GM18868 (cell line): ENCODE data around the gene MYLK4.

ENCODE experiments used
- ATAC-seq: cut with Tn5 transposase; IDR thresholded peaks from one replicate; pipeline ENCODE4 v1.9.1; 2021; ENCODE audit warnings: mild to moderate bottlenecking, moderate library complexity; ENCODE audit not compliant: unreplicated experiment

The MYLK4 gene

DNA sequence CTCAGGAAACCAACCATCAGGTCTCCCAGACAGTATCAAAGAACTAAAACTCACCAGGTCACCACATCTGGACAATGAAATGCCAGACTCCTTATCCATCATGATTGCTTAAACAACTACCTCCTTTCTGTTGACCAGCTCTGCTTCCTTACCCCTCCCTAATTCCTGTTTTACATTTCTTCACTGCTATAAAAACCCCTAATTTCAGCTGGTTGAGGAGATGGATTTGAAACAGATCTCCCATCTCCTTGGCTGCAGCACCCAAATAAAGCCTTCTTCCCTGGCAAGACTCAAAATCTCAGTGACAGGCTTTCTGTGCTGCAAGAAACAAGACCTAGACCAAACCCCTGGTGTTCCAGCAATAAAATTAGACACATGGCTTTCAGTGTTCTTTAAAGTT is 40.3 kb downstream of the MYLK4 start:
- no peak for ATAC-seq

DNA sequence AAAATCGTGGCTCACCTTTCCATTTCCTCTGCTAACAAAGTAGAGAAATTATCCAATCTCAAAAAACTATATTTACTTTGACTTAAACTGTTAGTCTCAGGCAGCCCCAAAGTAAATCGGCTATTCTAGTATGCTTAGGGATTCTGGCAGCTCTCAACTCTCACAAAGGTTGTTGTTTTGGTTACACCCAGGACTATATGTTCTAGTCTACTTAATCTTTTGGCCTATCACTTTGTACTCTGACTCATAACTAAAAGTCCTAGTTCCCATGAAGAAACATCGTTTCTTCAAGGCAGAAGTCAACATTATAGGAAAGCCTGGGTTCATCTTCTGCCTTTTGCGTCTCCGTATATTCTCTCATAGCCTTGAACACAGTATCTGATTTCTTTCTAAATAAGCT is 42.3 kb downstream of the MYLK4 start:
- ATAC-seq = no peak

DNA sequence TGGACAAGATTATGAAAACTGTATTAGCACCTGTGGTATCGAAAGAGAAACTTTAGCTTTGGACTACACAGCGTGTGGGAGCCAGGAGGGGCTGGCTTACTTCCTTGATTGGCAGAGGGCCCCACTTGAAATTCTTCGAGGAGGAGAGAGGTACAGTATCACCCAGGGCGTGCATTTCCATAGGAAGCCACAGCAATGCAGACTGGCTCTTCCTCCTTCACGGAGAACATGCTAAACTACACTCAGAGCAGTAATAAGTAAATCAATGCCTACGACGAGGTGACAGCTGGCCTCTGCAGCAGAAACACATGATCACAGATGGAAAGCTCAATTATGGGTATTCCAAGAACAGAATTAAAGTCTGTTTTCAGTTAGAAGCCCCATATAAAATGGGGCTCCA is 44.2 kb downstream of the MYLK4 start:
- no peak for ATAC-seq

DNA sequence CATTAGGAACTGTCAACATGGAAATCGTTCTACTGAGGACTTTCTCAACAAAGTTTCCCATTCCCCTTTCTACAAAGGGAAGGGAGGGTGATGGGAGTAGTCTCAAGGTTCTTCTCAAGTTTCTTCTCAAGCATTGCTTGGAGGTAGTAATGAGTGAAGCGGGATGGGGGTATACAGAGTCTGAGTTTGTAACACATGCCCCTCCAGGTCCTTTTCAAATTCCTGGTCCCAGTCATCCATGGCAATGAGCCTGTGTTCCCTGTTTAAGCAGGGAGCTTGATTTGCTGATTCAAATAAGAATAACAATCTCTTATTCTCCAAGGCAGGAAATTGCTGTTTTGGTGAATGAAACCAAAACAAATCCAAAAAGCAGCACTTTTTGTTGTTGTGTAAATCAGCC is 45.5 kb downstream of the MYLK4 start:
- no peak for ATAC-seq

DNA sequence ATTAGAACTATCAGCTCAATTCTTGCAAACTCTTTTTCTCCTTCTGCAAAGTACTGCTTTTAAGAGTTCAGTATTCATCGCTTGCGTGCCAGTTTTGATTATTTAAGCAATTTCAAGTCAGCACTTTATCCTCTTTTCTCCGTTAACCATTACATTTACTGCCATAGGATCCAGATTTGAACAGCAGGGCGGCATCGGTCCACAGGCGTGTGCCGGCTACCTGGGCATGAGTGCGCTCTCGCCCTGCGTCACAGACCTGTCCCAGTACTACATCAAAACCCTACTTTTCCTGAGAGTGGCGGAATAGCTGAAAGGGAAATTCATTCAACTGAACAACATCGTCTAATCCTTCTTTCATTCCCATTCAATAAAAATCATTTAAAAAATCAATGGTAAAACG is 53.4 kb downstream of the MYLK4 start:
- ATAC-seq = no peak

DNA sequence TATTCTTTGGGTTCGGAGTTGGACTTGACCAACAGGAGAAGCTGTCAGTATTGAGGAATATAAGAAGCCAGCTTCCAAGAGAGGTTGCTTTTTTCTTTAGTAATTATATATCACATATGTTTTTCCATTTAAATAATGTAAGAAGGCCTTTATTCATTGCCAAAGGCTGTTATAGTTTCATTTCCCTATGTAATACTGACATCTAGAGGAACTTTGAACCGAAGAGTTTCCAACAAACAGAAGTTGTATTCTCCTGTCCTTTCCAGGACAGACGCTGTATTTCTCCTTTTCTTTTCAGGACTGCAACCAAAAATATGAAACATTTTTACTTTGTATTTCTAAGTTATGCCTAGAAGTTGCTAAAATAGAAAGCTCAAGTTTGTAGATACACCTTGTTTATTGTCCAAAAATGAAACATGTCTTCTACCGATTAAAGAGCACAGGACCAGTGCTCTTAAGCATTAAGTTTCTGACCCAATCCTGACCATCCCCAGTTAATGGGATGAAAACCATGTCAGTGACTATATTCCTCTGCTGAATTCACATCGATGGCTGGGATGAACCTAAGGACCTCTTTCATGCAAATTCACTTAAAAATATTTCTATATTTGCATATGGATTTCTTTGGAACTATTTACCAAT is 55.1 kb downstream of the MYLK4 start:
- no peak for ATAC-seq

DNA sequence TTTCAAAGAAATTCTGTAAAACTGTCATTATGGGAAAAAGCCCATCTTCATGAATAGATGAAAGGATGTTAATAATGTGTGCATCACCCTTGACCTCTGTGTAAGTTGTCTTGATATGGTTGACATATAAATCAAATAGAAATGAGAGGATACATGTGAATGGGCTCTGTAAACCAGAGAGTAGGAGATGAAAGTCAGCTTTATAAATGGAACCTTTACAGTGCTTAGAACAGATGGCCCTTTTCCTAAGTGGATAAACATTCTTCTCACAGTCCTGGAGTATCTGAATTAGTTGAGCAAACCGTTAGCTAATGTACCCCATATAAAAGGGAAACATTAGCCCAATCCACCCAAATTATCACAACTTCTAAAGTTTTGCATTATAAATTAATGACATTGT is 57.5 kb downstream of the MYLK4 start:
- ATAC-seq = no peak

DNA sequence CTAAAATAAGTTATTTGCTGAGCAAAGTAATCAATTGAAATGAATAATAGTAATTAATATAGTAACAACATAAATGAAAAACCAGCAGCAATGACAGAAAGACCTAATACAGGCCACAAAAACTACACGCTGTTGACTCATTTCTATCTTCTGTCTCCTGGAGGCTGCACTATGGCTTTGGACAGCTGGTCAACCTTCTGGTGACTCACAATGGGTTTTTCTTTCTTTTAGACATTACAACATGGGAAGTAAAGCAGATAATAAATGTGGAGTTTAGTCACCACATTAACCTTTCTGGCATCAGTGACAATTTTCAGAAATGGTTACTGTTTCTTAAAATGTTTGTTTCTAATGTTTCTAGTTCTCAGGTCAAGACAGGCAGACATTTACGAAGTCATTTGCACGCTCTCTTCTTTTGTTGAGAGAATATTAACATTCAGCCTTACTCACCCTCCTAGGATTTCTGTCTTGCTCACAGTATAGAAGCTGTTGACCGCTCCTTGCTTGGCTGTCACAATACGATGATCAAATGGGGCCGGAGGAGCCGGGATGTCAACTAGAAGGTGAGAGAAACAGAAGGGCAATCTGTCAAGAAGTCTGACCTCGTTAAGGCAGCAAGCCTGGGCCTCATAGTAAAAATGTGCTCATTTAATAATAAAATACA is 62.2 kb downstream of the MYLK4 start:
- no peak for ATAC-seq

DNA sequence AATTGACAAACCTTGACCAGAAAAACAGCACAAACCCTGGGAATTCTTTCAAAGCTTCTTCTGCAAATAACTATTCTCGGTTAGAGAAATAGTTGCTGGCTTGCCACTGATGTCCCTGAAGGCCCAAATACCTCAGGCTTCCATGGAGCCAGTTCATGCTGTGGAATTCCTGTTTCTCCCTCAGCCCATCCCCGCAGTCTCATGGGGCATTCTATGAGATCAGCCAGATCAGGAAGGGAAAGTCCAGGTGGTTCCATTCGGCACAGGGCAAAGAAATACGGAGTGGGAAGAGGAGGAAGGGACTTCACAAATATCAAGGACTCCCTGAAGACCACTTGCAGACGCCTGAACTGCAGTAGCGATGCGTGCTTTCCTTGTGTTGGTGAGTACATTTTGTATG is 63.3 kb downstream of the MYLK4 start:
- ATAC-seq = no peak

DNA sequence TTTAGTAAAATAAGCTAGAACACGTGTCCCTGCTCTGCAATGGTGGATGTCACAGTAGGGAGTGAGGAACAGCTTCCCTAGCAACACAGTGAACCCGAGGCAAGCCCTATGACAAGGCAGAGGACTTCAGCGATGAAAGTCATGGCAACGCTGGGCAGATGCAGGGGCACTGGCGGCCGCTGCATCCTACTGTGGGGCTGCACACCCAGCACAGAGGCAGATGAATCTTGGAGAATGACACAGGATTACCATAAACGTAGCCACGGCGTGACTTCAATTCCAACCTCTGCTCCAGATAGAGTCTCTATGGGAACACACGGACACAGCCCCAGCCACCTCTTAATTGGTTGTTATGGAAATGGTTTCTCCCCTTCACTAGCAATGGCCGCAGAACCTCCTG is 64.2 kb downstream of the MYLK4 start:
- no peak for ATAC-seq

DNA sequence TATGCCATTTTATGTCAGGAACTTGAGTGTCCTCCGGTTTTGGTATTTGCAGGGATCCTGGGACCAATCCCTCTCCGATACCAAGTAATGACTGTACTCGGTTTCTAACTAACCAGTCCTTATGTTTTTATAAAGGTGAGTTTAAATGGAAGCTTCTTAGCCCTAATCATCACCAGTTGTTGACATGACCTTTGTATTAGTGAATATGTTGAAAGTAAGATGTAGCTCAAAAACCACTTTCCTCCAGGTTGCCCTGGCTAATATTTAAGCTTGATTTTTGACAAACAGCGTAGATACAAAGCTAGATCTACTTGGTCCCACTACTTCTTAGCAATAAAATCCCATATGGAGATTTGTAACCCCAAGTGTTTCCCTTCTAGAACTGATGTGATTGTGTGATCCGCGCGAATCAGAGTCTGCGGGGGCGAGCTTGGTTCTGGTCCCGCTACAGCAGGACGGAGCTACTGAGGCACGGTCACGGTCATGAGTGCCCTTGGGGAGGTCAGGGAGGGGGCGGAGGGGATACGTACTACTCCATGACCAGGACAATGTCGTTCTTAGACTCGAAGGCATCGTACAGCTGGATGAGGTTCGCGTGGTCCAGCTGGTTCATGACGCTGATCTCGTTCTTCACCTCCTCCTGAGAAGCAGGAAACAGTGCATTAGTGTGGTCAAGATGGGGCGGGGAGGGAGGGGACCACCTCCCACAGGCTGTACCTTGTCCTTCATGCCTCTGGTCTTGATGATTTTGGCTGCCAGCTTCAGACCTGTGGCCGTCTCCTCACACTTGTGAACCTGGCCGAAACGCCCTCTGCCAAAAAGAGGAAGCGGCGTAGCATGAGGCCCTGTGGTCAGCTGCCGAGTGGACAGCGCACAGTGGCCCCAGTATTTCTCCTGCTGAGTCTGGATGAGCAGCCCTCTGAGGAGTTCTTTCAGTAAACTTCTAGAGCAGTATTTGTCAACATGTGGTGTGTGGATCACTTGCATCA is 65.7 kb downstream of the MYLK4 start:
- no peak for ATAC-seq

DNA sequence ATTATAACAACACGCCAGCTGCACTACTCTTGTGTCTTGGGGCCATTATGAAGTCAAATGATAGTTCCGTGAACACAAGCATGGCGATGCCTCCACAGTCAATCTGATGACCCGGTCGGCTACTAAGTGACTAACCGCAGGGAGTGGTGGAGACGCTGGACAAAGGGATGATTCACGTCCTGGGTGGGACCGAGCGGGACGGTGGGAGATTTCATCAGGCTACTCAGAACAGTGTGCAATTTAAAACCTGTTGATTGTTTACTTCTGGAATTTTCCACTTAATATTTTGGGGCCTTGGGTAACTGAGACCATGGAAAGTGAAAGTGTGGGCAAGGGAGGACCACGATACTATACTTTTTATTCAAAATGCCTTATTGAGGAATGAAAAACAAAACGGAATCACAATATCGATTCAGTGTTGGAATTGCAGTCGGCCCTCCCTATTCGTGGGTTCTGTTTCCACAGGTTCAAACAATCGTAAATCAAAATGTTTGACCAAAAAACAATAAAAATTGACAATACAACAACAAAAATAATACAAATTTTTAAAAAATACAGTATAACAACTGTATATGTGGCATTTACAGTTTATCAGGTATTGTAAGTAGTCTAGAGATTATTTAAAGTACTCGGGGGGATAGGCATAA is 66.5 kb downstream of the MYLK4 start:
- no peak for ATAC-seq

DNA sequence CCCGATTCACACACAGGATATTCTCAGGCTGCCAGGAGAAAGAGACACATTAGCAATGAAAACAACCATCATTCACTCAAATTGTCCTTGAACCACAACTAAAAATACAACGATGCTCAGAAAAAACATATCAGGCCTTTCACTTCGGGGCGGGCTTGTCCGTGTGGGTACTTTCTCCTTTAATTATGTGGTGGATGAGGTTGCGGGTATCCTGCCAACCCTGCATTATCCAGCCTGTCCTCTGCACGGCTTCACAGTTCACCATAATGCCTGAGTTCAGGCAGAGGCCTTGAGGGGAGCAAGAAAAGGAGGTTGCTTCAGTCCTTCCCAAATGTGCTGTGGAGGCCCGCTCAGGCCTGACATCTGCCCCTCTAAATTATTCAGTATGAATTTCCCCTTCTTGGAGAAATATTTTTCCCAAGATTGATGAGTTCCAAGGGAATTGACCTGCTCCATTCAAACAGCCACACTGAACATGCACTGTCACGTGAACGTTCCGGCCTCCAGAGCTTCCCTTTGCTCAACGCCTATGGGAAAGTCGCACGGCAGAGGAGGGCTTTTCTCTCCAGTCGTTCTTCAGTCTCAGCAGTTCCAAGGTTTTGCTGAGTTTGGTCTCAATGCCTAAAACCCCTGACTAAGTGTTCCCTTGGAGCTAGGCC is 70.3 kb downstream of the MYLK4 start:
- no peak for ATAC-seq

DNA sequence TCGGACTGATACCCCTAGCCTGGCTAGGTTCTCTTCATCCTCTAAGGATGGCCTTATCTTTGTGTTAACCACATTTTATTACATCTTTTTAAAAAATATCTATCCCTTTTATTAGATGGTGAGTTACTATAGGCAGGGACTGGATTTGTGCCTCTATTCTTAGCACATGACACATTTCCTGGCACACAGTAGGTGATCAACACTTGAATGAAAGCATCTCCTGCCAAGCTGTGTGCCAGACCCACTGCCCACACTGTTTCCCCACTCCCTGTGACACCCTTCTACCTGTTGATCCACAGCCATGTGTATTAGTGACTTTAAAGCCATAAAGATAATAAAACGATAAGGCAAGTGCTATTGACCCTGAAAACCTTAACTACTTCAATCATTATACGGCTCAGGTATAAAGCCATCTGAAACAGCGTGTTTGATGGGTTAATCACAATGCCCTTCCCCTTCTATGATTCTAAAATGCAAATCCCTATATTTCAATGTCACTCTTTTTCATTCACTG is 73.6 kb downstream of the MYLK4 start:
- ATAC-seq = no peak

DNA sequence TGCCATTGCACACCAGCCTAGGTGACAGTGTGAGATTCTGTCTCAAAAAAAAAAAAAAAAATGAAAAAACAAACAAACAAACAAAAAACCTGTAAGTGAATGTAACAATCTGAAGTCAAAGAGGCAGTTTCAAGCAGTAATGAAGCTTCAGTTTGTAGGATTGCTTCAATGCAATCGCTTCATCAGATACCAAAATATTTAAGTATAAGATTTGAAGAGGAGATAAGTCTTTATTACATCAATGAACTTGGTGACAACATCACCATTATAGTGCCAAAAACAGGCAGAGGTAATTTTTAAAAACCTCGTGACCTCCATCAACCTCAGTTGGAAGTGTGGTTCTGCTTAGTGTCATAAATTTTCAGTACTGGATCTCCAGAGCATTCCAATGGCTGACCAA is 74.7 kb downstream of the MYLK4 start:
- ATAC-seq = no peak

DNA sequence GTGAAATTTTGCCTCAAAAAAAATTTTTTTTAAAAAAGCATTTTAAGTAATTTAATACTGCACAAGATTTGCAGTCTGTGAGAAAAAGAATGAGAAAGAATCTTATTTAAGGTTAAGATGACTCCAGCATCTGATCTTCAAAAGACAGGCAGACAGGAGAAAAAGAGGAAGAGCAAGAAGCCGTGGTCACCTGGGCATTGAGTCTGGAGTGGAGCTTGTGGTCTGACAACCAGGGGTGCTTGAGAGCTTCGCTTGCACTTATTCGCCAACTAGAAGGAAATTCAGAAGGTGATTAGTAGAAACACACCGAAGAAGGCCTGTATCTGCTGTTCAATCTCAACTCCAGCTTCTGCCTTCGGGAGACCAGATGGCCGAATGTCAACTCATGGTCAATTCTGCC is 75.9 kb downstream of the MYLK4 start:
- no peak for ATAC-seq

DNA sequence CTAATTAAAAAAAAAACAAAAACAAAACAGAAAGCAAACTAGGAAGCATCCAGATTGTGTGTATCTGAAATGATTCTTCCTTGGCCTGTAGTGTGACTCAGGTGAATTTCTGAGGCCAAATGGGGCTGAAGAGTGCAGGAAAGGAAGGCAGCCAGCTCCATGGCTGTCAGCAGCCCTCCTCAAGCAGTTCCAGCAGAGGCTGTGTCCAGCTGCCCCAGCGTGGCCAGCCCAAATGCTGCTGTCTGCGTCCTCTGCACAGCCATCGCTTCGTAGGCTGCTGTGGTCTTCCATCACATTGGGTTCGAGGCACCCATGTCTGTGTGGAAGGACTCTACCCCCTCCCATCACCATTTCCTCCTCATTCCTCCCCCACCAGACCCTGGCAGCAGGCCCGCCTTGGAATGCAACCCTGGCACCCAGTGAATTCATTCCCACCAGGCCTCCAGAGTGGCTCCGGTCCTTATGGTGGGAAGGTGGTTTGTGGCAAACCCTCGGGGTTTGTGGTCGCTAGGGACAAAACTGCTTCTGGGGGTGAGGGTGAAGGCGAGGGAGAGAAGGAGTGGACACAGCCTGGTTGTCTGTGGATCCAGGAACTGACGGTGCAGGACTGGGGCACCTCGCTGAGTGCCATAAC is 81.5 kb downstream of the MYLK4 start:
- no peak for ATAC-seq

DNA sequence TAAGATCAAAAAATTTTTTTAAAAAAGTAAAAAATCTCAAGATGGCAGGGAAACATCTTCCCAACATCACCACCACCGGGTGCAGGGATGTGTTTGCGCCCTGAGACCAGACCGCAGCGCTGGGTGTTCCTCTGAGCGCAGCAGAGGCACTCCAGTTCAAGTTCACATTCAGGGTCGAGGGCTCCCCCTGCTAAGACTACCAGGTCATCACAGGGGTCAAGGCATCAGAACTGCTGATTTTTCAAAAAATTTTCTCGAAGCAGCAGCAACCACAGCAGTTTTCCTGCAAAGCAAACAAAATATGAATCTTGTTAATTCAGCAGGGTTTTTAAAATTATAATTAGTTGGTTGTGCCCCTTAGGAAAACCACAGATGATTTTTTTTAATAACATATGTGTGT is 83.1 kb downstream of the MYLK4 start:
- no peak for ATAC-seq

DNA sequence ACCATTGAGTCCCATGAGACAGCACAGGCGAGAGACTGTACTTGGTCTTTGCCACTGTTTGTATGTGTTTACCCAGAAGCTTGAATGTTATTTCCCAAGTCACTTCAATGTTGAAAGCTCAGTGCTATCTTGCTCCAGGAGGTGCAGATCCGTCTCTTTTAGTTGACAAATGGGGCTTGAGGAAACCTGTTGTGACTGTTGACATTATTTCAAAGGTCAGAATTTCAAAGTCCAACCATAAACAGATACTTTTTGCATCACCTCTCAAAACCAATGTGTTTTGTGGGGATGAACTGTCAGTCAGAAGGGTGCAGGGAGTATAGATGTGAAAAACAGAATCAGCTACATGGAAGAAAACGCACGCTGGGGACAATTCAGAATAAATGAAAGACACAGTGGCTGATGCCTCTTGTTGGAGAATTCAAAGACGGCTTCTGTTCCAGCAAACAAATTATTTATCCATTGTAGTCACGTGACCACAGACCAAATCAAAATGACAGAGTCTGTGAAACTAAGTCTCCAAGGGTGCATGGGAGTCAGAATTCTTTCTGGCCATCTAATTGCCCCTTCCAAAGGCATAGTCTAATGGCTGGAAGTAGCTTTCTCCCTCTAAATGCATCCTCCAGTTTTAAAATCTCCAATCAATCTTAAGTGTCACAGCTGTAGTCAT is 83.7 kb downstream of the MYLK4 start:
- ATAC-seq = no peak
